Measurements from ENCODE around the gene EXOSC5. TPM values are rescaled to one million over a fixed set of nuclear protein-coding genes. Genes with fewer than 3 reads are reported as not detected.

Gene EXOSC5
- total RNA-seq: 16.8 TPM
- 15.5 TPM for polyA plus RNA-seq (ENCODE audit: insufficient read depth, low read depth, low replicate concordance)
- long read RNA-seq, donor 1, transcript EXOSC5-201 (6 exons, 1,118 nt): major isoform, 6 of 6 reads
- long read RNA-seq, donor 1, partial matches to known transcripts: 0 of 6 reads
- long read RNA-seq, donor 1, other reads (novel, unspliced or antisense): 0 of 6 reads
- long read RNA-seq, donor 2, transcript EXOSC5-201 (6 exons, 1,118 nt): major isoform, 15 of 15 reads
- long read RNA-seq, donor 2, partial matches to known transcripts: 0 of 15 reads
- long read RNA-seq, donor 2, other reads (novel, unspliced or antisense): 0 of 15 reads
- long read RNA-seq, donor 3, transcript EXOSC5-201 (6 exons, 1,118 nt): major isoform, 10 of 10 reads
- long read RNA-seq, donor 3, partial matches to known transcripts: 0 of 10 reads
- long read RNA-seq, donor 3, other reads (novel, unspliced or antisense): 0 of 10 reads
- long read RNA-seq, donor 4, transcript EXOSC5-201 (6 exons, 1,118 nt): major isoform, 9 of 9 reads
- long read RNA-seq, donor 4, partial matches to known transcripts: 0 of 9 reads
- long read RNA-seq, donor 4, other reads (novel, unspliced or antisense): 0 of 9 reads
- long read RNA-seq, donor 5: 0 reads
- long read RNA-seq, donor 6, transcript EXOSC5-201 (6 exons, 1,118 nt): major isoform, 5 of 5 reads
- long read RNA-seq, donor 6, partial matches to known transcripts: 0 of 5 reads
- long read RNA-seq, donor 6, other reads (novel, unspliced or antisense): 0 of 5 reads
- long read RNA-seq, donor 7, transcript EXOSC5-201 (6 exons, 1,118 nt): major isoform, 15 of 15 reads
- long read RNA-seq, donor 7, partial matches to known transcripts: 0 of 15 reads
- long read RNA-seq, donor 7, other reads (novel, unspliced or antisense): 0 of 15 reads
- long read RNA-seq, donor 8, transcript EXOSC5-201 (6 exons, 1,118 nt): major isoform, 9 of 11 reads
- long read RNA-seq, donor 8, partial matches to known transcripts: 0 of 11 reads
- long read RNA-seq, donor 8, other reads (novel, unspliced or antisense): 0 of 11 reads
- long read RNA-seq, donor 9, transcript EXOSC5-201 (6 exons, 1,118 nt): major isoform, 9 of 9 reads
- long read RNA-seq, donor 9, partial matches to known transcripts: 0 of 9 reads
- long read RNA-seq, donor 9, other reads (novel, unspliced or antisense): 0 of 9 reads
- long read RNA-seq, donor 10, transcript EXOSC5-201 (6 exons, 1,118 nt): major isoform, 9 of 109 reads
- long read RNA-seq, donor 10, partial matches to known transcripts: 70 of 109 reads
- long read RNA-seq, donor 10, other reads (novel, unspliced or antisense): 30 of 109 reads

DNA sequence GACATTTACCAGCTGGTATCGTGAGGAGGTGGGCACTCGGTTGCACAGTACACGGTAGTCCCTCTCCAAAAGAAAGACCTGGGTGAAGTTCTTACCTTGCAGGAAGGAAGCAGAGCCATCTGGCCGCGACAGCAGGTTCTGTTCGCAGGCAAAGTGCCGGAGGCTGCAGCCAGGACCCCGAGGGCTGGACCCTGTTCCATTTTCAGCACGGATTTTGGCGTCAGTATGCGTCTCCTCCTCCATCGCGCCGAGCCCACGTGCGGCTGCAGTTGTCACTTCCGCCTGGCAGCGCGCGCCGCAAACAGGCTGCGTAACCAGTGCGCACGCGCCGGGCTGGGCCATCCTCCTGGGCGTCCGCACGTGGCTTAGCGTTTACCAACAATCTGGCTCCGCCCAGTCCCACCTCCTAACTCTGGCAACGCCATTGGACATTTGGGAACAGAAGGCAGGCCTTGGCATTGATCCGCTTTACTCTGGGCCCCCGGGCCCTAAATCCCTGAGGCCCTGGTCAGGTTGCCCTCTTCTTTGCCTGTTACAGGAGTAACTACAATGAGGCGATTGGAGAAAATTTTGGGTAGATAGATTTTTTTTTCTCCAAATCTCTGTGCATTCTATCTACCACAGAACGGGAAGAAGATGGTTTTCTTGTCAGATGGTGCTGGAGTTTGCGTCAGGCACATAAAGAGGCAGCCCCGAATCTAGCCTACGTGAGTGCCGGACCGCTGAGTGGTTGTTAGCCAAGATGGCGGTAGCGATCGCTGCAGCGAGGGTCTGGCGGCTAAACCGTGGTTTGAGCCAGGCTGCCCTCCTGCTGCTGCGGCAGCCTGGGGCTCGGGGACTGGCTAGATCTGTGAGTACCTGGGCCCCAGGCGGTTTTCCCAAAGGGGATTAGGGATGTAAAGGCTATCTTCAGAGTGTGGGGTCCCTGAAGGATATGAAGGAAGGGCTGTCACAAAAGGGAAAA lies at the start of gene EXOSC5, which contains the start of gene BCKDHA:
Gene EXOSC5 (minus strand): TSS at position 274 of the 964 bp plus-strand sequence. CDS start 31 bp downstream, at position 243.
Gene BCKDHA (plus strand): TSS at position 733 of the 964 bp plus-strand sequence. CDS start 10 bp downstream, at position 743.
- TF ChIP-seq, protein P1, sequence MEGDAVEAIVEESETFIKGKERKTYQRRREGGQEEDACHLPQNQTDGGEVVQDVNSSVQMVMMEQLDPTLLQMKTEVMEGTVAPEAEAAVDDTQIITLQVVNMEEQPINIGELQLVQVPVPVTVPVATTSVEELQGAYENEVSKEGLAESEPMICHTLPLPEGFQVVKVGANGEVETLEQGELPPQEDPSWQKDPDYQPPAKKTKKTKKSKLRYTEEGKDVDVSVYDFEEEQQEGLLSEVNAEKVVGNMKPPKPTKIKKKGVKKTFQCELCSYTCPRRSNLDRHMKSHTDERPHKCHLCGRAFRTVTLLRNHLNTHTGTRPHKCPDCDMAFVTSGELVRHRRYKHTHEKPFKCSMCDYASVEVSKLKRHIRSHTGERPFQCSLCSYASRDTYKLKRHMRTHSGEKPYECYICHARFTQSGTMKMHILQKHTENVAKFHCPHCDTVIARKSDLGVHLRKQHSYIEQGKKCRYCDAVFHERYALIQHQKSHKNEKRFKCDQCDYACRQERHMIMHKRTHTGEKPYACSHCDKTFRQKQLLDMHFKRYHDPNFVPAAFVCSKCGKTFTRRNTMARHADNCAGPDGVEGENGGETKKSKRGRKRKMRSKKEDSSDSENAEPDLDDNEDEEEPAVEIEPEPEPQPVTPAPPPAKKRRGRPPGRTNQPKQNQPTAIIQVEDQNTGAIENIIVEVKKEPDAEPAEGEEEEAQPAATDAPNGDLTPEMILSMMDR (IDR thresholded peaks at IDR 0.05; ENCODE audit: borderline replicate concordance, extremely low read depth, insufficient read depth): no peak
- peak within 1 kb of the TSS; percentile 91 to 97 for H3K27ac ChIP-seq (ENCODE audit: low read depth in 2 of 2, low read length in 2 of 2)
- H3K9me3 ChIP-seq (ENCODE audit: control insufficient read depth in 2 of 3, insufficient read depth in 1 of 3, low read length in 3 of 3): no peaks in the 10 kb centered on the region
- intact Hi-C loops (cut with DNase I): no loop called here
- DNase-seq (peak; percentile 99 to 100 (median 99)), FAIRE-seq (peak; percentile 95)
- H3K4me1 ChIP-seq (ENCODE audit: control insufficient read depth in 2 of 3, insufficient read depth in 2 of 3, low read depth in 1 of 3, low read length in 3 of 3): peaks cover 0 to 16% (median 7%) of the 10 kb centered on the region in 3 donors
- H3K4me3 ChIP-seq (ENCODE audit: low read length in 3 of 3): peak within 1 kb of the TSS; percentile 93 to 100 (median 95)
- H3K36me3 ChIP-seq (ENCODE audit: control insufficient read depth in 2 of 3, insufficient read depth in 3 of 3, low read length in 3 of 3): peaks cover 0 to 3% (median 0%) of the 10 kb centered on the region in 3 donors
- peak within 1 kb of the TSS; percentile 92 to 94 (median 93) for H3K9ac ChIP-seq (ENCODE audit: low read length in 3 of 3)
- H3K27me3 ChIP-seq (ENCODE audit: control insufficient read depth, insufficient read depth, low read length): no peaks in the 10 kb centered on the region

DNA sequence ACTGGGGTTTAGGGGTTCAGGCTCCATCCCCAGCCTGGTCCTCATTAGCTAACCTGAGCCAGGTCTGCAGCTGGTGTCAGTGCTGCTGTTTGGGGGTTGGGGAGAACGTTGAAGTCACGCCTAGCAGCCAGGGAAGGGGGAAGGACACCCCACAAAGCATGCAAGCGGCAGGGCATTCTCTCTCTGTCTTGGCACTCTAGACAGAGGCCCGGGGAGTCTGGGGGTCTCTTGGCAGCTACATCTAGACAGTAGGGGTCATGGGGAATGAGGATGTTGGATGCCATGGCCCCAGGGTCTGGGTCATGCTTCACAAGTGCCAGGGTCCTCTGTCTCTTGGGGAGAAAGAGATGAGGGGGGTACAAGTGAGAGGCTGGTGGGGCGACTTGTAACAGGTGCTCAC lies 48.4 kb upstream of the EXOSC5 start:
- no peaks in the 10 kb centered on the region for H3K36me3 ChIP-seq (ENCODE audit: control insufficient read depth in 2 of 3, insufficient read depth in 3 of 3, low read length in 3 of 3)
- H3K4me3 ChIP-seq (ENCODE audit: low read length in 3 of 3): no peak overlapping the region
- peaks cover 0 to 3% (median 0%) of the 10 kb centered on the region in 3 donors for H3K4me1 ChIP-seq (ENCODE audit: control insufficient read depth in 2 of 3, insufficient read depth in 2 of 3, low read depth in 1 of 3, low read length in 3 of 3)
- H3K9me3 ChIP-seq (ENCODE audit: control insufficient read depth in 2 of 3, insufficient read depth in 1 of 3, low read length in 3 of 3): no peaks in the 10 kb centered on the region
- no peak overlapping the region for H3K9ac ChIP-seq (ENCODE audit: low read length in 3 of 3)
- intact Hi-C loops (cut with DNase I): loop anchor here (10.0 kb wide), 1 partner anchor 129 kb away; the partner anchor contains the start of gene CEACAM21
- TF ChIP-seq, protein P1 (IDR thresholded peaks at IDR 0.05; ENCODE audit: borderline replicate concordance, extremely low read depth, insufficient read depth): no peak
- no peaks in the 10 kb centered on the region for H3K27me3 ChIP-seq (ENCODE audit: control insufficient read depth, insufficient read depth, low read length)
- DNase-seq (no peak), FAIRE-seq (no peak)
- no peak overlapping the region for H3K27ac ChIP-seq (ENCODE audit: low read depth in 2 of 2, low read length in 2 of 2)

Data from kidney (tissue), 22 donors.